GM21528 (cell line): ENCODE data around the gene TRIM67.
A peak's percentile ranks its signal among the peaks of the same experiment; 100 is the strongest.
"Not testable (repeated sequence)": the region's sequence is repeated elsewhere in the genome, so short reads cannot be mapped to it uniquely, and the experiment has no call there.

Experiments used
- ATAC-seq: cut with Tn5 transposase; IDR thresholded peaks from one replicate; pipeline ENCODE4 v1.9.1; 2021; ENCODE audit warnings: mild to moderate bottlenecking, moderate library complexity; ENCODE audit not compliant: unreplicated experiment, low FRiP score

Gene TRIM67

GRCh38 chr1:231201375-231201978 is 39.6 kb downstream of the TRIM67 start:
- no peak for ATAC-seq

GRCh38 chr1:231201979-231202633 is 40.2 kb downstream of the TRIM67 start:
- no peak for ATAC-seq

GRCh38 chr1:231203259-231204057 is 41.6 kb downstream of the TRIM67 start:
- no peak for ATAC-seq

- ATAC-seq = no peak
Measured at GRCh38 chr1:231206856-231207255, 45.0 kb downstream of the TRIM67 start.

GRCh38 chr1:231207437-231207836 is 45.6 kb downstream of the TRIM67 start:
- no peak for ATAC-seq

GRCh38 chr1:231208980-231209379 is 47.1 kb downstream of the TRIM67 start:
- ATAC-seq = no peak

GRCh38 chr1:231209531-231209930 is 47.7 kb downstream of the TRIM67 start:
- ATAC-seq = no peak

- ATAC-seq = no peak
Measured at GRCh38 chr1:231210126-231210525, 48.3 kb downstream of the TRIM67 start.

- ATAC-seq = peak; percentile 87
Measured at GRCh38 chr1:231211005-231211857, 49.4 kb downstream of the TRIM67 start.

GRCh38 chr1:231212301-231212700 is 50.4 kb downstream of the TRIM67 start:
- ATAC-seq = not testable (repeated sequence)

GRCh38 chr1:231213831-231214573 is 52.1 kb downstream of the TRIM67 start:
- ATAC-seq = no peak

- no peak for ATAC-seq
Measured at GRCh38 chr1:231214918-231215680, 53.2 kb downstream of the TRIM67 start.

GRCh38 chr1:231215681-231216385 is 54.0 kb downstream of the TRIM67 start:
- ATAC-seq = no peak

GRCh38 chr1:231216498-231216897 is 54.6 kb downstream of the TRIM67 start:
- ATAC-seq = no peak

GRCh38 chr1:231217056-231217455 is 55.2 kb downstream of the TRIM67 start:
- no peak for ATAC-seq

- no peak for ATAC-seq
Measured at GRCh38 chr1:231218078-231218477, 56.2 kb downstream of the TRIM67 start.

GRCh38 chr1:231219422-231220401 is 57.9 kb downstream of the TRIM67 start:
- no peak for ATAC-seq
